GM12878 (cell line): ENCODE results near the gene PAFAH2. TPM values are rescaled to one million over a fixed set of nuclear protein-coding genes. Genes with fewer than 3 reads are reported as not detected.

Experiments used
- ATAC-seq: fragments of 200-7000 bp; cut with Tn5 transposase; 3 replicates; pipeline ENCODE4 v1.9.1; 2020; ENCODE audit warnings: mild to moderate bottlenecking, moderate library complexity
- BruUV-seq: library from RNA; stranded (reverse); fragments of 400-500 nt; replicated peaks from 2 replicates; lab custom pipeline; 2021; lab: Mats Ljungman, UMichigan
- CTCF ChIA-PET: fragments of 300-600 bp; sonication (Branson Sonifier 250); formaldehyde crosslinking; extraction: SDS; loops from one replicate; lab custom pipeline; 2021; ENCODE audit warnings: inconsistent platforms; lab: Yijun Ruan, JAX
- POLR2A ChIA-PET: fragments of 350-600 bp; formaldehyde crosslinking; extraction: SDS; loops from one replicate; lab custom pipeline; 2021; ENCODE audit warnings: inconsistent platforms; lab: Charles Lee
- RAD21 ChIA-PET: fragments of 300-600 bp; sonication (Branson Sonifier 250); formaldehyde crosslinking; loops from one replicate; lab custom pipeline; 2023; ENCODE audit warnings: antibody characterized with exemption; ENCODE audit not compliant: unreplicated experiment; lab: Charles Lee
- SMC1A ChIA-PET: fragments of 300-600 bp; sonication (Branson Sonifier 250); formaldehyde crosslinking; loops from one replicate; lab custom pipeline; 2023; ENCODE audit not compliant: unreplicated experiment, uncharacterized antibody; lab: Charles Lee
- DNase-seq: peaks from one replicate; pipeline ENCODE4 v3.0.0-alpha.2; 2011; ENCODE audit warnings: low read depth, low spot score
- FAIRE-seq: peaks from 3 replicates; lab custom pipeline; 2011; peaks lifted over from hg19 to GRCh38; lab: Jason Lieb, UNC
- H2AFZ ChIP-seq: 2 replicates; pipeline ENCODE4 v1.6.0; 2011; ENCODE audit warnings: low read depth, low read length, control low read depth; ENCODE audit not compliant: control insufficient read depth
- H3K27ac ChIP-seq: 2 replicates; pipeline ENCODE4 v1.5.1; 2011; ENCODE audit warnings: control low read depth; ENCODE audit not compliant: control insufficient read depth, insufficient read depth
- H3K27me3 ChIP-seq, 2 experiments: replicated peaks in 1 of 2; 2 replicates each; pipeline versions ENCODE4 v1.6.0 to v1.6.1; 2011; ENCODE audit warnings: low read length in 1 of 2; ENCODE audit not compliant: control insufficient read depth in 2 of 2, insufficient read depth in 2 of 2
- H3K36me3 ChIP-seq, 2 experiments: 2 replicates each; pipeline ENCODE4 v1.5.1; 2011; ENCODE audit warnings: low read length in 1 of 2; ENCODE audit not compliant: control insufficient read depth in 2 of 2, insufficient read depth in 2 of 2
- H3K4me1 ChIP-seq: 2 replicates; pipeline ENCODE4 v1.6.1; 2011; ENCODE audit warnings: mild to moderate bottlenecking, low read length, moderate library complexity, mixed read lengths; ENCODE audit not compliant: control insufficient read depth, insufficient read depth
- H3K4me2 ChIP-seq: 2 replicates; pipeline ENCODE4 v1.6.0; 2011; ENCODE audit warnings: control low read depth; ENCODE audit not compliant: control insufficient read depth, insufficient read depth
- H3K4me3 ChIP-seq: fragments of 200-600 bp; sonication (generic); 2 replicates; pipeline ENCODE4 v1.5.1; 2016
- H3K79me2 ChIP-seq: 2 replicates; pipeline ENCODE4 v1.6.0; 2011; ENCODE audit warnings: low read length; ENCODE audit not compliant: control insufficient read depth, insufficient read depth
- H3K9ac ChIP-seq: 2 replicates; pipeline ENCODE4 v1.8.0; 2011; ENCODE audit warnings: low read length, control low read depth, mixed read lengths; ENCODE audit not compliant: control insufficient read depth, insufficient read depth
- H3K9me3 ChIP-seq: replicated peaks from 3 replicates; pipeline ENCODE4 v1.5.1; 2011; ENCODE audit warnings: mild to moderate bottlenecking, low read length; ENCODE audit not compliant: control insufficient read depth, insufficient read depth
- H4K20me1 ChIP-seq: 2 replicates; pipeline ENCODE4 v1.6.0; 2011; ENCODE audit not compliant: control insufficient read depth, insufficient read depth
- CREM ChIP-seq: IDR thresholded peaks from 2 replicates; pipeline ENCODE4 v1.6.1; 2014; ENCODE audit warnings: antibody characterized with exemption, low read depth
- MAX ChIP-seq: IDR thresholded peaks from 2 replicates; pipeline ENCODE4 v1.6.1; 2012; ENCODE audit warnings: low read depth, low read length, improper control_type of control experiment
- NKRF ChIP-seq: fragments of 450-650 bp; conservative IDR thresholded peaks from 2 replicates; pipeline ENCODE4 v1.6.1; 2017; ENCODE audit warnings: mild to moderate bottlenecking, moderate library complexity
- NR2F1 ChIP-seq: fragments of 450-650 bp; conservative IDR thresholded peaks from 2 replicates; pipeline ENCODE4 v1.6.1; 2017; ENCODE audit warnings: mild to moderate bottlenecking
- POLR2A ChIP-seq: IDR thresholded peaks from 2 replicates; pipeline ENCODE4 v1.6.1; 2011; ENCODE audit warnings: low read depth, mild to moderate bottlenecking, low read length
- SRF ChIP-seq, 2 experiments: IDR thresholded peaks; 2 replicates each; pipeline ENCODE4 v1.6.1; 2011; ENCODE audit warnings: low read depth in 2 of 2, low read length in 2 of 2, mild to moderate bottlenecking in 1 of 2, moderate library complexity in 1 of 2
- USF2 ChIP-seq: IDR thresholded peaks from 2 replicates; pipeline ENCODE4 v1.6.1; 2011; ENCODE audit warnings: low read depth, low read length, improper control_type of control experiment, borderline replicate concordance
- WGBS: methylation state at CpG from one replicate; pipeline ENCODE4 v1.1.6; 2016; ENCODE audit warnings: low lambda C conversion rate; ENCODE audit not compliant: insufficient replicate concordance, insufficient coverage; ENCODE audit errors: missing lambda C conversion rate; 5-methylcytosine and 5-hydroxymethylcytosine counted together
- in situ Hi-C: fragments of 300-500 bp; cut with MboI; formaldehyde crosslinking; loops from 9 replicates; pipeline ENCODE4 v1.14.3; 2018; ENCODE audit warnings: mixed read lengths
- intact Hi-C: fragments of 100-400 bp; cut with micrococcal nuclease; formaldehyde crosslinking; loops from one replicate; pipeline ENCODE4 v1.14.2; 2022; ENCODE audit not compliant: unreplicated experiment
- polyA plus RNA-seq, 11 experiments: library from polyadenylated mRNA; depleted of rRNA in 4 of 11; unstranded in 6 of 11; stranded (reverse) in 5 of 11; fragments of >200 nt; fragmentation: Nextera tagmentation in 4 of 11; fragmentation: Illumina TruSeq in 1 of 11; extraction: Ambion mirVana in 4 of 11; extraction: Trizol in 1 of 11; gene quantifications; 1 replicate in 1 of 11; 2 replicates in 10 of 11; pipeline versions ENCODE4 v1.2.1 to v1.2.3, GENCODE V29; 2011 to 2016; ENCODE audit warnings: inconsistent platforms in 2 of 11, missing spikeins in 2 of 11, low read depth in 1 of 11
- total RNA-seq, 4 experiments: library from RNA; depleted of rRNA in 3 of 4; stranded (reverse); fragments of >200 nt in 3 of 4; fragmentation: Illumina TruSeq in 1 of 4; extraction: Trizol in 1 of 4; gene quantifications; 2 replicates each; pipeline versions ENCODE4 v1.2.1 to v1.2.3, GENCODE V29; 2013 to 2021

Gene PAFAH2
- total and polyA plus RNA-seq, 10 of the 15 experiments (the other 5 are each of a cell fraction or from before 2014, with no cell fraction given), result 3.0 to 9.5 (median 6.5) TPM

GRCh38 chr1:25996966-25997827 is 666 bp downstream of the PAFAH2 start:
- Histone ChIP-seq H3K36me3 (peaks cover 0 to 3% of the 10 kb centered on the region in 2 experiments; a peak in 1 of 4 replicates), H3K4me3 (peak overlapping the region; percentile 69), H3K27me3 (no peaks in the 10 kb centered on the region), H3K9me3 (no peaks in the 10 kb centered on the region), H3K4me1 (peaks cover 12% of the 10 kb centered on the region), H2AFZ (peak overlapping the region; percentile 88), H3K4me2 (peak overlapping the region; percentile 83), H3K27ac (peak overlapping the region; percentile 67), H3K9ac (peak overlapping the region; percentile 76), H4K20me1 (no peaks in the 10 kb centered on the region), H3K79me2 (peaks cover 6% of the 10 kb centered on the region)
- DNase-seq (peak; percentile 15), ATAC-seq (peak; percentile 17), FAIRE-seq (peak; percentile 7)
- in situ Hi-C loops, result loop anchor here (5.0 kb wide), 2 partner anchors 100 to 175 kb away; no protein-coding TSS in a partner anchor
- POLR2A ChIA-PET, result interaction anchor here (0.5 to 9.8 kb wide), 13 partner anchors 47 to 292 kb away, joined by 3 to 116 read pairs (median 3); partner anchors contain the start of gene PAQR7
- 1% methylated on average over 13 of the region's 13 CpGs for WGBS
- intact Hi-C loops, result loop anchor here (1.0 kb wide), 2 partner anchors 92 to 102 kb away; no protein-coding TSS in a partner anchor
- BruUV-seq, result TSS peak; percentile 80
- CTCF ChIA-PET, result interaction anchor here (0.7 to 7.7 kb wide), 46 partner anchors 9 to 1154 kb away, joined by 3 to 383 read pairs (median 4); partner anchors contain the start of genes CEP85, MTFR1L, PAQR7 and ZNF593
- RAD21 ChIA-PET, result interaction anchor here (0.6 to 8.0 kb wide), 30 partner anchors 20 to 570 kb away, joined by 3 to 296 read pairs (median 4); partner anchors contain the start of genes MTFR1L, PAQR7 and STMN1
- no peak for TF ChIP-seq CREM
- TF ChIP-seq NR2F1, result peak; percentile 32; the same call in 1 of the 2 replicates
- peak; percentile 34 for TF ChIP-seq POLR2A
- no peak for TF ChIP-seq USF2
- TF ChIP-seq MAX, result no peak
- 0 out of 2 replicates have a peak, but pooled peaks have one; percentile 46 for TF ChIP-seq NKRF
- TF ChIP-seq SRF (IDR thresholded peaks at IDR 0.05; ENCODE audit: low read depth in 2 of 2, low read length in 2 of 2), result 0 out of 4 replicates have a peak, but pooled peaks of 1 of the 2 experiments have one; percentile 44
- SMC1A ChIA-PET, result interaction anchor here (0.5 to 11.2 kb wide), 32 partner anchors 8 to 388 kb away, joined by 3 to 319 read pairs (median 4); partner anchors contain the start of genes PAQR7 and STMN1
